Nephron (organoid): ENCODE measurements around the gene VAV1.

Experiments used
- H3K27ac Mint-ChIP-seq, 3 experiments: 2 replicates each; pipeline ENCODE4 v1.8.0; 2020; ENCODE audit warnings: mixed read lengths in 3 of 3, mild to moderate bottlenecking in 2 of 3, moderate library complexity in 1 of 3
- H3K27me3 Mint-ChIP-seq: 2 replicates; pipeline ENCODE4 v1.8.0; 2021; ENCODE audit warnings: low read depth, mild to moderate bottlenecking, moderate library complexity, mixed read lengths
- H3K36me3 Mint-ChIP-seq: 2 replicates; pipeline ENCODE4 v1.8.0; 2020; ENCODE audit warnings: low read depth, mixed read lengths
- H3K4me1 Mint-ChIP-seq: 2 replicates; pipeline ENCODE4 v1.8.0; 2020; ENCODE audit warnings: mixed read lengths
- H3K4me3 Mint-ChIP-seq, 3 experiments: 2 replicates each; pipeline ENCODE4 v1.8.0; 2020; ENCODE audit warnings: mild to moderate bottlenecking in 3 of 3, mixed read lengths in 3 of 3, moderate library complexity in 2 of 3
- H3K9me3 Mint-ChIP-seq: 2 replicates; pipeline ENCODE4 v1.8.0; 2020; ENCODE audit warnings: mixed read lengths
- CTCF ChIP-seq, 3 experiments: fragments of 200-600 bp; sonication (generic); IDR thresholded peaks; one replicate each; pipeline ENCODE4 v1.5.0; 2021; ENCODE audit warnings: antibody characterized with exemption in 3 of 3; ENCODE audit not compliant: unreplicated experiment in 3 of 3

The VAV1 gene

GRCh38 chr19:6803036-6803404, 30.5 kb downstream of the VAV1 start:
- H3K36me3 Mint-ChIP-seq, result no peaks in the 10 kb centered on the region

GRCh38 chr19:6806488-6806887, 34.0 kb downstream of the VAV1 start:
- H3K27me3 Mint-ChIP-seq, result peaks cover 14% of the 10 kb centered on the region

More at GRCh38 chr19:6803036-6803404, 30.5 kb downstream of the VAV1 start:
- Mint-ChIP-seq H3K27ac (no peak overlapping the region), H3K27me3 (peaks cover 21% of the 10 kb centered on the region), H3K9me3 (peaks cover 12% of the 10 kb centered on the region), H3K4me1 (no peaks in the 10 kb centered on the region), H3K4me3 (no peak overlapping the region)
- TF ChIP-seq CTCF (IDR thresholded peaks at IDR 0.05; ENCODE audit: unreplicated experiment in 3 of 3), result no peak

DNA sequence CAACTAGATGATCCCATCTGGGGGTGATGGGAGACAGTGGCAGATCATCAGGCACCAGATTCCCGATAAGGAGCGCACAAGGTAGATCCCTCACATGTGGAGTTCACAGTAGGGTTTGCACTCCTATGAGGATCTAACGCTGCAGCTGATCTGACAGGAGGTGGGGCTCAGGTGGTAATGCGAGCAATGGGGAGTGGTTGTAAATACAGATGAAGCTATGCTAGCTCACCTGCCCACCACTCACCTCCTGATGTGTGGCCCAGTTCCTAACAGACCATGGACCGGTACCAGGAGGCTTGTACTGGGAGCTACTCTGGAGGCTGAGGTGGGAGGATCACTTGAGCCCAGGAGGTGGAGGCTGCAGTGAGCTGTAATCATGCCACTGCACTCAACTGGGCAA, 34.8 kb downstream of the VAV1 start:
- peaks cover 10% of the 10 kb centered on the region for H3K27me3 Mint-ChIP-seq

More at GRCh38 chr19:6806488-6806887, 34.0 kb downstream of the VAV1 start:
- no peak overlapping the region for H3K27ac Mint-ChIP-seq
- no peak for TF ChIP-seq CTCF (IDR thresholded peaks at IDR 0.05; ENCODE audit: unreplicated experiment in 3 of 3)
- H3K4me1 Mint-ChIP-seq, result no peaks in the 10 kb centered on the region
- peaks cover 16% of the 10 kb centered on the region for H3K9me3 Mint-ChIP-seq
- H3K36me3 Mint-ChIP-seq, result no peaks in the 10 kb centered on the region
- H3K4me3 Mint-ChIP-seq, result no peak overlapping the region

GRCh38 chr19:6808494-6808893, 36.0 kb downstream of the VAV1 start:
- Mint-ChIP-seq H3K27ac (no peak overlapping the region), H3K4me1 (no peaks in the 10 kb centered on the region), H3K27me3 (peaks cover 7% of the 10 kb centered on the region), H3K4me3 (no peak overlapping the region), H3K36me3 (no peaks in the 10 kb centered on the region), H3K9me3 (peaks cover 22% of the 10 kb centered on the region)
- no peak for TF ChIP-seq CTCF (IDR thresholded peaks at IDR 0.05; ENCODE audit: unreplicated experiment in 3 of 3)

More for the DNA sequence above, 34.8 kb downstream of the VAV1 start:
- no peaks in the 10 kb centered on the region for H3K36me3 Mint-ChIP-seq
- peaks cover 20% of the 10 kb centered on the region for H3K9me3 Mint-ChIP-seq
- no peak overlapping the region for H3K27ac Mint-ChIP-seq
- H3K4me1 Mint-ChIP-seq, result no peaks in the 10 kb centered on the region
- H3K4me3 Mint-ChIP-seq, result no peak overlapping the region
- TF ChIP-seq CTCF (IDR thresholded peaks at IDR 0.05; ENCODE audit: unreplicated experiment in 3 of 3), result no peak

DNA sequence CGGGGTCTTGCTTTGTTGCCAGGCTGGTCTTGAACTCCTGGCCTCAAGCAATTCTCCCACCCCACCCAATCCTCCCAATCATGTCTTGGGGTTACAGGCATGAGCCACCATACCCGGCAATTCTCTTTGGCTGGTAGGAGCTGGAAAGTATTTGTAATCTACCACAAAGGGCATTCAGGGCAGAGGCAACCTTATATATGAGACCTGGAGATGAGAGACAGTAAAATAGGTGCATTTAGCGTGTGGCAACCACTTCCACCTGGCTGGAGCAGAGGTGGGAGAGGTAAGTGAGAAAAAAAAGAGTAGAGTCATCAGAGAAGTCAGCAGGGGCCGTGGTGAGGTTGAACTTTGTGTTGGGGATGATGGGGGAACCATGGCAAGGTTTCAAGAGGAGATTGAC, 36.8 kb downstream of the VAV1 start:
- Mint-ChIP-seq H3K9me3 (peaks cover 18% of the 10 kb centered on the region), H3K27me3 (peaks cover 7% of the 10 kb centered on the region), H3K36me3 (no peaks in the 10 kb centered on the region), H3K4me3 (no peak overlapping the region), H3K4me1 (no peaks in the 10 kb centered on the region), H3K27ac (no peak overlapping the region)
- no peak for TF ChIP-seq CTCF (IDR thresholded peaks at IDR 0.05; ENCODE audit: unreplicated experiment in 3 of 3)

DNA sequence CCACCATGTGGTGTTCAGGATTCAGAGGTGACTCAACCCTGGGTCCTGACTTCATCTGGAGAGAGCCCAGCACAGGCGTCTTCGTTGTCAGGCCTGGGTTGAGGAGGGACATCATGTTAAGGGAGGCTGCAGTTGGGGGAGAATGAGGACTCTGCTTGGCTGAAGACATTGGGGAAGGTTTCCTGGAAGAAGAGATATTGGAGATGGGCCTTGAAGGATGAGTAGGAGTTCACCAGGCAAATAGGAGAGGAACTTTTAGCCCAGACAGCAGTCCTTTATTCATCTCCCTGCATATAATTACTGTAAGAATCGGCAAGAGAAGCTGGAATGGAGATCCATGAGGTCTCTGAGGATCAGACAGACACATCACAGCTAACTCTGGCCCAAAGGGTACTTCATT, 38.9 kb downstream of the VAV1 start:
- no peaks in the 10 kb centered on the region for H3K4me1 Mint-ChIP-seq
- peaks cover 4% of the 10 kb centered on the region for H3K27me3 Mint-ChIP-seq
- H3K27ac Mint-ChIP-seq, result no peak overlapping the region
- no peak overlapping the region for H3K4me3 Mint-ChIP-seq
- no peaks in the 10 kb centered on the region for H3K36me3 Mint-ChIP-seq
- H3K9me3 Mint-ChIP-seq, result peaks cover 22% of the 10 kb centered on the region
- no peak for TF ChIP-seq CTCF (IDR thresholded peaks at IDR 0.05; ENCODE audit: unreplicated experiment in 3 of 3)
